Epithelial cell of proximal tubule (primary cell): ENCODE measurements around the gene MAPK1IP1L. TPM values are rescaled to one million over a fixed set of nuclear protein-coding genes. Genes with fewer than 3 reads are reported as not detected.

Experiments used
- DNase-seq: peaks from one replicate; pipeline ENCODE4 v3.0.0-alpha.2; 2011; ENCODE audit warnings: low read depth
- H3K4me3 ChIP-seq: 2 replicates; pipeline ENCODE4 v1.5.1; 2011; ENCODE audit warnings: low read depth, mild to moderate bottlenecking, low read length
- CTCF ChIP-seq: conservative IDR thresholded peaks from 2 replicates; pipeline ENCODE4 v1.5.1; 2012; ENCODE audit warnings: low read depth, mild to moderate bottlenecking, low read length
- total RNA-seq: library from RNA; depleted of rRNA; stranded (reverse); fragments of >200 nt; gene quantifications from 2 replicates; pipeline ENCODE4 v1.2.3, GENCODE V29; 2015

Gene MAPK1IP1L
- total RNA-seq, 1 donor from 2014 or later: 70.9 TPM

- DNase-seq: no peak
- H3K4me3 ChIP-seq: no peak overlapping the region
- no peak for TF ChIP-seq CTCF
Observed at GRCh38 chr14:55045087-55045486, 6.4 kb upstream of the MAPK1IP1L start.

GRCh38 chr14:55047301-55048053 is 4.0 kb upstream of the MAPK1IP1L start:
- no peak overlapping the region for H3K4me3 ChIP-seq
- DNase-seq: no peak
- no peak for TF ChIP-seq CTCF

GRCh38 chr14:55048900-55049436 is 2.5 kb upstream of the MAPK1IP1L start:
- no peak overlapping the region for H3K4me3 ChIP-seq
- TF ChIP-seq CTCF: no peak
- DNase-seq: no peak

- no peak for TF ChIP-seq CTCF
- peak overlapping the region; percentile 98 for H3K4me3 ChIP-seq
- no peak for DNase-seq
Observed at GRCh38 chr14:55051165-55051422, 353 bp upstream of the MAPK1IP1L start.

GRCh38 chr14:55052269-55052930 is 953 bp downstream of the MAPK1IP1L start:
- no peak for DNase-seq
- TF ChIP-seq CTCF: no peak

GRCh38 chr14:55053018-55053417 is 1.6 kb downstream of the MAPK1IP1L start:
- TF ChIP-seq CTCF: no peak
- DNase-seq: no peak
- H3K4me3 ChIP-seq: peak overlapping the region; percentile 98

More at GRCh38 chr14:55052269-55052930, 953 bp downstream of the MAPK1IP1L start:
- H3K4me3 ChIP-seq: peak overlapping the region; percentile 98

GRCh38 chr14:55053500-55053899 is 2.1 kb downstream of the MAPK1IP1L start:
- peak overlapping the region; percentile 98 for H3K4me3 ChIP-seq
- no peak for TF ChIP-seq CTCF
- no peak for DNase-seq
